GM23338 (cell line): Measurements from ENCODE around the gene SIL1. TPM values are rescaled to one million over a fixed set of nuclear protein-coding genes. Genes with fewer than 3 reads are reported as not detected.

ENCODE experiments used
- ATAC-seq: fragments of 200-7000 bp; cut with Tn5 transposase; 3 replicates; pipeline ENCODE4 v1.9.1; 2020
- DNase-seq: peaks from one replicate; pipeline ENCODE4 v3.0.0-alpha.2; 2015; ENCODE audit warnings: low spot score
- H2AFZ ChIP-seq: fragments of 200-600 bp; sonication (generic); 2 replicates; pipeline ENCODE4 v1.8.0; 2016; ENCODE audit warnings: antibody characterized with exemption, mild to moderate bottlenecking, moderate library complexity
- H3F3A ChIP-seq: fragments of 200-600 bp; sonication (generic); replicated peaks from 2 replicates; pipeline ENCODE4 v1.8.0; 2017; ENCODE audit warnings: antibody characterized with exemption, mixed run types, low read depth
- H3K27ac ChIP-seq: fragments of 200-600 bp; sonication (generic); 2 replicates; pipeline ENCODE4 v1.6.1; 2016; ENCODE audit warnings: low read depth
- H3K27me3 ChIP-seq: fragments of 200-600 bp; sonication (generic); 2 replicates; pipeline ENCODE4 v1.8.0; 2016; ENCODE audit warnings: mild to moderate bottlenecking, mixed run types, moderate library complexity; ENCODE audit not compliant: insufficient read depth
- H3K36me3 ChIP-seq: fragments of 200-600 bp; sonication (generic); 2 replicates; pipeline ENCODE4 v1.8.0; 2016; ENCODE audit warnings: mild to moderate bottlenecking; ENCODE audit not compliant: insufficient read depth
- H3K4me1 ChIP-seq: fragments of 200-600 bp; sonication (generic); 2 replicates; pipeline ENCODE4 v1.8.0; 2016; ENCODE audit warnings: mild to moderate bottlenecking, moderate library complexity; ENCODE audit not compliant: insufficient read depth
- H3K4me2 ChIP-seq: fragments of 200-600 bp; sonication (generic); 2 replicates; pipeline ENCODE4 v1.7.1; 2017; ENCODE audit warnings: mixed run types
- H3K4me3 ChIP-seq: fragments of 200-600 bp; sonication (generic); 2 replicates; pipeline ENCODE4 v1.6.1; 2016; ENCODE audit warnings: mixed run types
- H3K79me2 ChIP-seq: fragments of 200-600 bp; sonication (generic); replicated peaks from 2 replicates; pipeline ENCODE4 v1.8.0; 2017; ENCODE audit warnings: mild to moderate bottlenecking; ENCODE audit not compliant: insufficient read depth
- H3K9me2 ChIP-seq: fragments of 200-600 bp; sonication (generic); 2 replicates; pipeline ENCODE4 v1.8.0; 2017; ENCODE audit not compliant: insufficient read depth
- H4K20me1 ChIP-seq: fragments of 200-600 bp; sonication (generic); replicated peaks from 2 replicates; pipeline ENCODE4 v1.8.0; 2017; ENCODE audit warnings: mild to moderate bottlenecking; ENCODE audit not compliant: insufficient read depth
- H3K27ac Mint-ChIP-seq: 2 replicates; pipeline ENCODE4 v1.8.0; 2020; ENCODE audit warnings: inconsistent platforms, mild to moderate bottlenecking, moderate library complexity, mixed read lengths
- H3K27me3 Mint-ChIP-seq: 3 replicates; pipeline ENCODE4 v1.8.0; 2022; ENCODE audit warnings: low read depth, mild to moderate bottlenecking, moderate library complexity, mixed read lengths, inconsistent platforms; ENCODE audit not compliant: insufficient read depth, poor library complexity
- H3K36me3 Mint-ChIP-seq: 3 replicates; pipeline ENCODE4 v1.8.0; 2021; ENCODE audit warnings: low read depth, mild to moderate bottlenecking, inconsistent platforms, moderate library complexity, mixed read lengths
- H3K4me1 Mint-ChIP-seq: 3 replicates; pipeline ENCODE4 v1.8.0; 2020; ENCODE audit warnings: mild to moderate bottlenecking, inconsistent platforms, mixed read lengths
- H3K4me3 Mint-ChIP-seq: 3 replicates; pipeline ENCODE4 v1.8.0; 2021; ENCODE audit warnings: moderate library complexity, mild to moderate bottlenecking, inconsistent platforms, mixed read lengths
- H3K9me3 Mint-ChIP-seq: 3 replicates; pipeline ENCODE4 v1.8.0; 2020; ENCODE audit warnings: moderate library complexity, mild to moderate bottlenecking, inconsistent platforms, mixed read lengths
- EZH2 ChIP-seq: fragments of 200-600 bp; sonication (generic); IDR thresholded peaks from one replicate; pipeline ENCODE4 v1.8.0; 2017; ENCODE audit warnings: antibody characterized with exemption, mild to moderate bottlenecking, low read depth; ENCODE audit not compliant: unreplicated experiment
- EZH2phosphoT487 ChIP-seq: fragments of 200-600 bp; sonication (generic); IDR thresholded peaks from one replicate; pipeline ENCODE4 v1.8.1; 2018; ENCODE audit warnings: antibody characterized with exemption; ENCODE audit not compliant: unreplicated experiment
- POLR2AphosphoS5 ChIP-seq: IDR thresholded peaks from 2 replicates; pipeline ENCODE4 v1.6.1; 2016; ENCODE audit warnings: antibody characterized with exemption, low read depth
- ZNF462 ChIP-seq: fragments of 250-450 bp; sonication (Bioruptor Pico); IDR thresholded peaks from 2 replicates; pipeline ENCODE4 v1.5.0; 2020; ENCODE audit warnings: mild to moderate bottlenecking, moderate library complexity
- polyA plus RNA-seq: library from polyadenylated mRNA; unstranded; fragments of >200 nt; fragmentation: Nextera tagmentation; extraction: Ambion mirVana; gene quantifications from 2 replicates; pipeline ENCODE4 v1.2.1, GENCODE V29; 2016
- total RNA-seq: library from RNA; depleted of rRNA; stranded (reverse); fragments of >200 nt; shearing (Covaris generic); gene quantifications from 2 replicates; pipeline ENCODE4 v1.2.3, GENCODE V29; 2014
- TF ChIP-seq, protein P1 (sequence below), 2 experiments: fragments of 200-600 bp in 1 of 2; sonication (generic) in 1 of 2; conservative IDR thresholded peaks; 2 replicates each; pipeline versions ENCODE4 v1.5.1 to v1.6.1; 2016 to 2017; ENCODE audit warnings: antibody characterized with exemption in 2 of 2, low read depth in 2 of 2, mild to moderate bottlenecking in 2 of 2, moderate library complexity in 1 of 2
- TF ChIP-seq, protein P2 (sequence below): IDR thresholded peaks from 2 replicates; pipeline ENCODE4 v1.6.1; 2016; ENCODE audit warnings: antibody characterized with exemption

The SIL1 gene
- total and polyA plus RNA-seq, 2 experiments from 2014 or later = 5.5 to 5.9 TPM

- Mint-ChIP-seq H3K4me1 (peaks cover 18% of the 10 kb centered on the region), H3K27me3 (peaks cover 4% of the 10 kb centered on the region), H3K36me3 (no peaks in the 10 kb centered on the region; the same call in 2 of the 3 replicates), H3K27ac (no peak overlapping the region), H3K4me3 (no peak overlapping the region), H3K9me3 (no peaks in the 10 kb centered on the region)
- H4K20me1 ChIP-seq = no peaks in the 10 kb centered on the region
- H3K27me3 ChIP-seq = no peaks in the 10 kb centered on the region
- H3K9me2 ChIP-seq = 0 out of 2 replicates have a peak, but pooled peaks cover 3% of the 10 kb centered on the region
- TF ChIP-seq EZH2phosphoT487 (no peak), POLR2AphosphoS5 (no peak)
- TF ChIP-seq, protein P1, sequence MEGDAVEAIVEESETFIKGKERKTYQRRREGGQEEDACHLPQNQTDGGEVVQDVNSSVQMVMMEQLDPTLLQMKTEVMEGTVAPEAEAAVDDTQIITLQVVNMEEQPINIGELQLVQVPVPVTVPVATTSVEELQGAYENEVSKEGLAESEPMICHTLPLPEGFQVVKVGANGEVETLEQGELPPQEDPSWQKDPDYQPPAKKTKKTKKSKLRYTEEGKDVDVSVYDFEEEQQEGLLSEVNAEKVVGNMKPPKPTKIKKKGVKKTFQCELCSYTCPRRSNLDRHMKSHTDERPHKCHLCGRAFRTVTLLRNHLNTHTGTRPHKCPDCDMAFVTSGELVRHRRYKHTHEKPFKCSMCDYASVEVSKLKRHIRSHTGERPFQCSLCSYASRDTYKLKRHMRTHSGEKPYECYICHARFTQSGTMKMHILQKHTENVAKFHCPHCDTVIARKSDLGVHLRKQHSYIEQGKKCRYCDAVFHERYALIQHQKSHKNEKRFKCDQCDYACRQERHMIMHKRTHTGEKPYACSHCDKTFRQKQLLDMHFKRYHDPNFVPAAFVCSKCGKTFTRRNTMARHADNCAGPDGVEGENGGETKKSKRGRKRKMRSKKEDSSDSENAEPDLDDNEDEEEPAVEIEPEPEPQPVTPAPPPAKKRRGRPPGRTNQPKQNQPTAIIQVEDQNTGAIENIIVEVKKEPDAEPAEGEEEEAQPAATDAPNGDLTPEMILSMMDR (conservative IDR thresholded peaks at IDR 0.05; ENCODE audit: low read depth in 2 of 2) = peak; percentile 45 to 76
- H3K4me1 ChIP-seq = peaks cover 5% of the 10 kb centered on the region; the same call in 1 of the 2 replicates
- no peaks in the 10 kb centered on the region for H3F3A ChIP-seq
- DNase-seq (peak; percentile 54), ATAC-seq (peak; percentile 84)
- no peak overlapping the region for H3K27ac ChIP-seq
- no peaks in the 10 kb centered on the region for H3K36me3 ChIP-seq
- no peak overlapping the region for H3K4me3 ChIP-seq
- H2AFZ ChIP-seq = no peak overlapping the region
- no peaks in the 10 kb centered on the region for H3K79me2 ChIP-seq
- H3K4me2 ChIP-seq = no peak overlapping the region
Measured at GRCh38 chr5:138972836-138973235, 225.3 kb downstream of the SIL1 start.

DNA sequence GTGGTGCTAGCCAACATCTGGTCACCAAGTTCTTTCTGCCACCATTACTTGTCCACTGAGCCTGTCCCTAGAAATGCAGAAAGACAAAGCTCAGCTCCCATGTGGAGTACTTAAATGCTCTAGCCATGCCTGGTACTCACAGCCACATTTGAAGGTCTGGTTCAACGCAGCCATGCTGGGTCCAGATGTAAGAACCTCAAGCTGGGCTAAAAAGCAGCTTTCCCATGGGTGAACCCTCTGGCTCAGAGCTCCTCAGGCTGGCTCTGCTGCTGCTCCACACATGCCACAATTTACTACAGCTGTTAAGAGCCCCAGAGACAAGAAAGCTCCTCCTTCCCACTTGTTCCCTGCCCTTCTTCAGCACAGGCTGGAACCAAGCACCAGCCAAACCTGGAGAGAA is 225.9 kb downstream of the SIL1 start:
- Histone ChIP-seq H3K4me2 (no peak overlapping the region), H3K27ac (no peak overlapping the region), H2AFZ (no peak overlapping the region), H3F3A (no peaks in the 10 kb centered on the region), H3K27me3 (no peaks in the 10 kb centered on the region), H3K4me3 (no peak overlapping the region), H3K36me3 (no peaks in the 10 kb centered on the region), H4K20me1 (no peaks in the 10 kb centered on the region), H3K9me2 (0 out of 2 replicates have a peak, but pooled peaks cover 3% of the 10 kb centered on the region), H3K4me1 (no peaks in the 10 kb centered on the region; the same call in 1 of the 2 replicates), H3K79me2 (no peaks in the 10 kb centered on the region)
- no peaks in the 10 kb centered on the region for H3K36me3 Mint-ChIP-seq
- TF ChIP-seq ZNF462 (CRISPR knock-in tag) (no peak), EZH2 (no peak)
- TF ChIP-seq, protein P2, sequence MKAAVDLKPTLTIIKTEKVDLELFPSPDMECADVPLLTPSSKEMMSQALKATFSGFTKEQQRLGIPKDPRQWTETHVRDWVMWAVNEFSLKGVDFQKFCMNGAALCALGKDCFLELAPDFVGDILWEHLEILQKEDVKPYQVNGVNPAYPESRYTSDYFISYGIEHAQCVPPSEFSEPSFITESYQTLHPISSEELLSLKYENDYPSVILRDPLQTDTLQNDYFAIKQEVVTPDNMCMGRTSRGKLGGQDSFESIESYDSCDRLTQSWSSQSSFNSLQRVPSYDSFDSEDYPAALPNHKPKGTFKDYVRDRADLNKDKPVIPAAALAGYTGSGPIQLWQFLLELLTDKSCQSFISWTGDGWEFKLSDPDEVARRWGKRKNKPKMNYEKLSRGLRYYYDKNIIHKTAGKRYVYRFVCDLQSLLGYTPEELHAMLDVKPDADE = no peak
- H3K9me3 Mint-ChIP-seq = no peaks in the 10 kb centered on the region
- ATAC-seq = no peak
- H3K27ac Mint-ChIP-seq = no peak overlapping the region
- no peak overlapping the region for H3K4me3 Mint-ChIP-seq
- peaks cover 4% of the 10 kb centered on the region for H3K27me3 Mint-ChIP-seq
- peaks cover 18% of the 10 kb centered on the region; the same call in 2 of the 3 replicates for H3K4me1 Mint-ChIP-seq
- no peak for DNase-seq
